NB4 (cell line): ENCODE data around the gene VPS36.

Experiments used
- TF ChIP-seq, protein P1 (sequence below): IDR thresholded peaks from one replicate; pipeline ENCODE4 v1.5.1; 2012; ENCODE audit warnings: low read depth, low read length
- TF ChIP-seq, protein P2 (sequence below): IDR thresholded peaks from 2 replicates; pipeline ENCODE4 v1.6.1; 2011; ENCODE audit warnings: low read depth, low read length

DNA sequence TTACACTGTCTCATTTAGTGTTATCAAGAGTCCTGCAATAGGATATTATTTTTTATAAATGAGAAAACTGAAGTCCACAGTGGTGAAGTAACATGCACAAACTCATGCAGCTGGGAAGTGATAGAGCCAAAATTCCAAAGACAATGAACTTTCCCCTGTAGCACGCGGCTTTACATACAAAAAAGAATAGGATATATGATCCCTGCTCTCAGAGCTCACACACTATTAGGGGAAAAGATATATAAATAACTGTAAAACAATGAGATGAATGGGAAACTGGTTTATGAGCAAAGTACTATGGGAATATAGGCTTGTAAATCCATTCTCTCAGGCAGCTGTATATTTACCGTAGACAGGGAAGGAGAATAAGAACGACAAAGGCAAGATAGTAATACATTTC, 84.1 kb downstream of the VPS36 start:
- TF ChIP-seq, protein P1, sequence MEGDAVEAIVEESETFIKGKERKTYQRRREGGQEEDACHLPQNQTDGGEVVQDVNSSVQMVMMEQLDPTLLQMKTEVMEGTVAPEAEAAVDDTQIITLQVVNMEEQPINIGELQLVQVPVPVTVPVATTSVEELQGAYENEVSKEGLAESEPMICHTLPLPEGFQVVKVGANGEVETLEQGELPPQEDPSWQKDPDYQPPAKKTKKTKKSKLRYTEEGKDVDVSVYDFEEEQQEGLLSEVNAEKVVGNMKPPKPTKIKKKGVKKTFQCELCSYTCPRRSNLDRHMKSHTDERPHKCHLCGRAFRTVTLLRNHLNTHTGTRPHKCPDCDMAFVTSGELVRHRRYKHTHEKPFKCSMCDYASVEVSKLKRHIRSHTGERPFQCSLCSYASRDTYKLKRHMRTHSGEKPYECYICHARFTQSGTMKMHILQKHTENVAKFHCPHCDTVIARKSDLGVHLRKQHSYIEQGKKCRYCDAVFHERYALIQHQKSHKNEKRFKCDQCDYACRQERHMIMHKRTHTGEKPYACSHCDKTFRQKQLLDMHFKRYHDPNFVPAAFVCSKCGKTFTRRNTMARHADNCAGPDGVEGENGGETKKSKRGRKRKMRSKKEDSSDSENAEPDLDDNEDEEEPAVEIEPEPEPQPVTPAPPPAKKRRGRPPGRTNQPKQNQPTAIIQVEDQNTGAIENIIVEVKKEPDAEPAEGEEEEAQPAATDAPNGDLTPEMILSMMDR, result no peak
- TF ChIP-seq, protein P2, sequence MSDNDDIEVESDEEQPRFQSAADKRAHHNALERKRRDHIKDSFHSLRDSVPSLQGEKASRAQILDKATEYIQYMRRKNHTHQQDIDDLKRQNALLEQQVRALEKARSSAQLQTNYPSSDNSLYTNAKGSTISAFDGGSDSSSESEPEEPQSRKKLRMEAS, result no peak
